Measurements from ENCODE around the gene CPNE6. TPM values are rescaled to one million over a fixed set of nuclear protein-coding genes. Genes with fewer than 3 reads are reported as not detected.

Gene CPNE6
- total and polyA plus RNA-seq, 2 of the 13 experiments (the other 11 are each of a cell fraction or from before 2014, with no cell fraction given): not detected

GRCh38 chr14:24094841-24095270, 23.5 kb downstream of the CPNE6 start (continued):
- TF ChIP-seq ATF7-NPFF (CRISPR knock-in tag; IDR thresholded peaks at IDR 0.05; ENCODE audit: low read depth): no peak
- TF ChIP-seq ZNF616 (CRISPR knock-in tag; IDR thresholded peaks at IDR 0.05; ENCODE audit: low read depth): no peak
- TF ChIP-seq PHF21A (CRISPR knock-in tag; IDR thresholded peaks at IDR 0.05): no peak
- TF ChIP-seq, protein P1, sequence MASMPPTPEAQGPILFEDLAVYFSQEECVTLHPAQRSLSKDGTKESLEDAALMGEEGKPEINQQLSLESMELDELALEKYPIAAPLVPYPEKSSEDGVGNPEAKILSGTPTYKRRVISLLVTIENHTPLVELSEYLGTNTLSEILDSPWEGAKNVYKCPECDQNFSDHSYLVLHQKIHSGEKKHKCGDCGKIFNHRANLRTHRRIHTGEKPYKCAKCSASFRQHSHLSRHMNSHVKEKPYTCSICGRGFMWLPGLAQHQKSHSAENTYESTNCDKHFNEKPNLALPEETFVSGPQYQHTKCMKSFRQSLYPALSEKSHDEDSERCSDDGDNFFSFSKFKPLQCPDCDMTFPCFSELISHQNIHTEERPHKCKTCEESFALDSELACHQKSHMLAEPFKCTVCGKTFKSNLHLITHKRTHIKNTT (CRISPR knock-in tag; IDR thresholded peaks at IDR 0.05): no peak
- no peak for TF ChIP-seq FOSL1 (CRISPR knock-in tag; IDR thresholded peaks at IDR 0.05; ENCODE audit: borderline replicate concordance)
- TF ChIP-seq PAWR (CRISPR knock-in tag; IDR thresholded peaks at IDR 0.05; ENCODE audit: borderline replicate concordance): peak; percentile 27; the same call in 1 of the 2 replicates
- no peak for TF ChIP-seq ZNF563 (CRISPR knock-in tag; IDR thresholded peaks at IDR 0.05)
- TF ChIP-seq SIN3A (IDR thresholded peaks at IDR 0.05; ENCODE audit: borderline replicate concordance, low read depth, low read length): 0 out of 2 replicates have a peak, but pooled peaks have one; percentile 7
- TF ChIP-seq ZNF678 (CRISPR knock-in tag; IDR thresholded peaks at IDR 0.05): no peak
- no peak for TF ChIP-seq ZNF782 (CRISPR knock-in tag; IDR thresholded peaks at IDR 0.05; ENCODE audit: borderline replicate concordance)
- TF ChIP-seq ZNF484 (CRISPR knock-in tag; IDR thresholded peaks at IDR 0.05; ENCODE audit: borderline replicate concordance, low read depth): 0 out of 2 replicates have a peak, but pooled peaks have one; percentile 9
- no peak for TF ChIP-seq ZNF7 (CRISPR knock-in tag; IDR thresholded peaks at IDR 0.05)
- no peak for TF ChIP-seq SIN3B (IDR thresholded peaks at IDR 0.05; ENCODE audit: low read length)
- TF ChIP-seq, protein P2, sequence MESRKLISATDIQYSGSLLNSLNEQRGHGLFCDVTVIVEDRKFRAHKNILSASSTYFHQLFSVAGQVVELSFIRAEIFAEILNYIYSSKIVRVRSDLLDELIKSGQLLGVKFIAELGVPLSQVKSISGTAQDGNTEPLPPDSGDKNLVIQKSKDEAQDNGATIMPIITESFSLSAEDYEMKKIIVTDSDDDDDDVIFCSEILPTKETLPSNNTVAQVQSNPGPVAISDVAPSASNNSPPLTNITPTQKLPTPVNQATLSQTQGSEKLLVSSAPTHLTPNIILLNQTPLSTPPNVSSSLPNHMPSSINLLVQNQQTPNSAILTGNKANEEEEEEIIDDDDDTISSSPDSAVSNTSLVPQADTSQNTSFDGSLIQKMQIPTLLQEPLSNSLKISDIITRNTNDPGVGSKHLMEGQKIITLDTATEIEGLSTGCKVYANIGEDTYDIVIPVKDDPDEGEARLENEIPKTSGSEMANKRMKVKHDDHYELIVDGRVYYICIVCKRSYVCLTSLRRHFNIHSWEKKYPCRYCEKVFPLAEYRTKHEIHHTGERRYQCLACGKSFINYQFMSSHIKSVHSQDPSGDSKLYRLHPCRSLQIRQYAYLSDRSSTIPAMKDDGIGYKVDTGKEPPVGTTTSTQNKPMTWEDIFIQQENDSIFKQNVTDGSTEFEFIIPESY (CRISPR knock-in tag; IDR thresholded peaks at IDR 0.05): no peak
- TF ChIP-seq ZNF891 (CRISPR knock-in tag; IDR thresholded peaks at IDR 0.05): no peak
- TF ChIP-seq, protein P3, sequence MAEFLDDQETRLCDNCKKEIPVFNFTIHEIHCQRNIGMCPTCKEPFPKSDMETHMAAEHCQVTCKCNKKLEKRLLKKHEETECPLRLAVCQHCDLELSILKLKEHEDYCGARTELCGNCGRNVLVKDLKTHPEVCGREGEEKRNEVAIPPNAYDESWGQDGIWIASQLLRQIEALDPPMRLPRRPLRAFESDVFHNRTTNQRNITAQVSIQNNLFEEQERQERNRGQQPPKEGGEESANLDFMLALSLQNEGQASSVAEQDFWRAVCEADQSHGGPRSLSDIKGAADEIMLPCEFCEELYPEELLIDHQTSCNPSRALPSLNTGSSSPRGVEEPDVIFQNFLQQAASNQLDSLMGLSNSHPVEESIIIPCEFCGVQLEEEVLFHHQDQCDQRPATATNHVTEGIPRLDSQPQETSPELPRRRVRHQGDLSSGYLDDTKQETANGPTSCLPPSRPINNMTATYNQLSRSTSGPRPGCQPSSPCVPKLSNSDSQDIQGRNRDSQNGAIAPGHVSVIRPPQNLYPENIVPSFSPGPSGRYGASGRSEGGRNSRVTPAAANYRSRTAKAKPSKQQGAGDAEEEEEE (CRISPR knock-in tag; IDR thresholded peaks at IDR 0.05; ENCODE audit: borderline replicate concordance): peak; percentile 13; the same call in 1 of the 2 replicates
- no peak for TF ChIP-seq ZFP36L1 (CRISPR knock-in tag; IDR thresholded peaks at IDR 0.05)
- no peak for TF ChIP-seq ZMYM4 (CRISPR knock-in tag; IDR thresholded peaks at IDR 0.05)
- TF ChIP-seq GPBP1L1 (CRISPR knock-in tag; IDR thresholded peaks at IDR 0.05): no peak
- TF ChIP-seq ZFP1 (CRISPR knock-in tag; IDR thresholded peaks at IDR 0.05): no peak
- TF ChIP-seq ZNF12 (CRISPR knock-in tag; IDR thresholded peaks at IDR 0.05): no peak
- TF ChIP-seq NFRKB (IDR thresholded peaks at IDR 0.05): no peak
- TF ChIP-seq ZNF672 (CRISPR knock-in tag; IDR thresholded peaks at IDR 0.05): no peak
- TF ChIP-seq RFXANK (CRISPR knock-in tag; IDR thresholded peaks at IDR 0.05): no peak
- peak; percentile 9; the same call in 1 of the 2 replicates for TF ChIP-seq EEA1 (CRISPR knock-in tag; IDR thresholded peaks at IDR 0.05; ENCODE audit: borderline replicate concordance)
- no peak for TF ChIP-seq ZFP41 (CRISPR knock-in tag; IDR thresholded peaks at IDR 0.05; ENCODE audit: borderline replicate concordance)
- TF ChIP-seq, protein P4, sequence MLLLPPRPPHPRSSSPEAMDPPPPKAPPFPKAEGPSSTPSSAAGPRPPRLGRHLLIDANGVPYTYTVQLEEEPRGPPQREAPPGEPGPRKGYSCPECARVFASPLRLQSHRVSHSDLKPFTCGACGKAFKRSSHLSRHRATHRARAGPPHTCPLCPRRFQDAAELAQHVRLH (CRISPR knock-in tag; IDR thresholded peaks at IDR 0.05; ENCODE audit: borderline replicate concordance, low read depth): no peak
- no peak for TF ChIP-seq ELF1 (CRISPR knock-in tag; IDR thresholded peaks at IDR 0.05)

Data from HepG2 (cell line).